IPS-15b (cell line): ENCODE results near the gene OARD1.

Experiments
- H3K27me3 ChIP-seq: one replicate; pipeline ENCODE4 v1.6.1; 2013; ENCODE audit warnings: low read length; ENCODE audit not compliant: control insufficient read depth, insufficient read depth
- H3K36me3 ChIP-seq: one replicate; pipeline ENCODE4 v1.6.1; 2013; ENCODE audit warnings: low read length; ENCODE audit not compliant: control insufficient read depth, insufficient read depth
- H3K4me1 ChIP-seq: one replicate; pipeline ENCODE4 v1.6.1; 2013; ENCODE audit warnings: mild to moderate bottlenecking, low read length; ENCODE audit not compliant: control insufficient read depth, insufficient read depth
- H3K4me3 ChIP-seq: one replicate; pipeline ENCODE4 v1.5.1; 2013; ENCODE audit warnings: low read depth, low read length
- H3K9ac ChIP-seq: one replicate; pipeline ENCODE4 v1.6.1; 2013; ENCODE audit warnings: low read depth, mild to moderate bottlenecking, low read length
- H3K9me3 ChIP-seq: one replicate; pipeline ENCODE4 v1.6.1; 2013; ENCODE audit warnings: mild to moderate bottlenecking, low read length; ENCODE audit not compliant: control insufficient read depth, insufficient read depth

OARD1 gene

DNA sequence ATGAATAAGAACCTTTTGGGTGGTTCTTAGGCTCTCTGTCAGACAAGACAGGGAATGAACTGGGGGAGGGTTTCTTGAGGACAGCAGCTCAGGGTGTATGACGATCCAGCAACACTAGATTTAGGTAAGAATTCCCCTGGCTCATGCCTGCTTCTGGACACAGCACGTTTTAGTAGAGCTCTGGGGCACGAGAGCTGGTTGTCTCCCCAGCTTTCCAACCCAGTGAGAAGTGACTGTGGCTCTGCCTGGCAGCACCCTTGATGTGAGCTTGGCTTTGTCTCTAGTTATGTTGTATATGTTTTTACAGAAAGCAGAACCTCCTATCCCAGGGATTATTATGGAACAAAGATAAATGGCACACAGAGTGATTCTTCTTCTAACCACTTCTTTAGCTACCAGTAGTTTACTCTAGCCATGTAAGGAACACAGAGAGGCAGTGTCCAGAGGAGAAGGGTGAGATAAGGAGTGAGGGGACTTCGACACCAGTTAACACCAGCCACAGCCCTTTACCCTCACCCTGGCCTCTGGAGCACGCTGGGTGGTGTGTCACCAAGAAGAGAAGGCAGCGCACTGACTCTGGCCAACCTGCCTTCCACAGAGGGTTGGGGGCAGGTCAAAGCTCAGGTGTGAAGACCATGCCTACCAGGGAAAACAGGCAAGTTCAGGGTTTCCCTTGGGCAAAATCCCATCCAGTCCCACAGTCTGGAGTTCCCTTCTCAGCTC, 15.2 kb downstream of the OARD1 start:
- Histone ChIP-seq H3K4me3 (no peak overlapping the region), H3K36me3 (no peaks in the 10 kb centered on the region), H3K9me3 (no peaks in the 10 kb centered on the region), H3K9ac (no peak overlapping the region), H3K4me1 (peaks cover 12% of the 10 kb centered on the region), H3K27me3 (no peaks in the 10 kb centered on the region)

DNA sequence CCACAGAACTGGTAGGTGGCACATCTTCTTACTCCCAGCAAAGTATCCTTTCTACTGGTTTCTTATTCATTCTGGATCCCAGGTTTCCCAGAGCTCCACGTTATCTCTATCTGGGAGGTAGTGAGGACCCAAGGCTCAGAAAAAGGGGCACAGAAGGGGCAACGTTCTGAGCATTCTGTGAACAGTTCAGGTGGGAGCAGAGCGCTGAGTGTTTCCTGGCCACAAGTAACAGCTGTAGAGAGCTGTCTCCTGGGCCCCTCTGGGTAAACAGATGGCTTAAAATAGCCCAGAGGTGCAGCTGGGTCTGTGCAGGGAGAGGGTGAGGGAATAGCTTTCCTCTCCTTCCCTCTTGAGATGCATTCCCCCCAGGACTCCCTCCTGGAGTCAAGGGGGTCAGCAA, 17.0 kb downstream of the OARD1 start:
- Histone ChIP-seq H3K36me3 (peaks cover 3% of the 10 kb centered on the region), H3K4me1 (peaks cover 12% of the 10 kb centered on the region), H3K27me3 (no peaks in the 10 kb centered on the region), H3K9me3 (no peaks in the 10 kb centered on the region), H3K9ac (no peak overlapping the region), H3K4me3 (no peak overlapping the region)

DNA sequence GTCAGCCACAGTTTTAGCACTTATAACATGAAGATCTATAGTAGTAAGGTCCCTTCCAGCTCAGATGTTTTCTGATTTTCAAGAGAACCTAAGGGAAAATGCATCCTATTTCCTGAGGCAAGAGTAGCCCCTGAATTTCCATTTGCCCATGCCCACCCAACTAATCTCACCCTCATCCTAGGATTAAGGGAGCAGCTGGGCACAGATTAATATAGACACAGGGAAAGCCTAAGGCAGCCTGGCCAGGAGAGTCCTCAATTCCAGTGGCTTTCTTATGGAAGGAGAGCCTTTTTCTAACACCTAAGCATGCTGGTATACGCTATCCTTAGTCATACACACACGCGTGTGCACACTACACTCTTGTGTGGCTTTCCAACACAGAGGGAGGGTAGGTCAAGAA, 17.6 kb downstream of the OARD1 start:
- Histone ChIP-seq H3K4me3 (no peak overlapping the region), H3K4me1 (peaks cover 12% of the 10 kb centered on the region), H3K9me3 (no peaks in the 10 kb centered on the region), H3K9ac (no peak overlapping the region), H3K36me3 (peaks cover 3% of the 10 kb centered on the region), H3K27me3 (no peaks in the 10 kb centered on the region)

DNA sequence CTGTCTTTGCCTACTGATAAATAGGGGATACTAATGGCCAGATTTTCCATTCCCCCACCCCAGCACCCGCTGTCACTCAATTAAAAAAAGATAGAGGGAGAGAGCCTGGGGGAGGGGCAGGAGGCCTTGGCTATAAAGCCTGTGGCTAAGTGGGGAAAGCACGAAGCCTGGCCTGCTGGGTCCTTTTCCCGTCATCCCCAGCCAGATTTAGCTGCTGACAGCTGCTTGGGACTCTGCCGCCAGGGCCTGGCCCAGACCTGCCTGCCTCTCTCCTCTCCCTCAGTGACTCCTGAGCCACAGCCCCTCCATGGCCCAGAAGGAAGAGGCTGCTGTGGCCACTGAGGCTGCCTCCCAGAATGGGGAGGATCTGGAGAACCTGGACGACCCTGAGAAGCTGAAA, 19.1 kb downstream of the OARD1 start, which contains the start of gene APOBEC2:
TSS of gene APOBEC2 (plus strand) at position 162 of the 400 bp plus-strand sequence. CDS start at position 308, 146 bp downstream.
- Histone ChIP-seq H3K4me3 (no peak within 1 kb of the TSS), H3K4me1 (peaks cover 4% of the 10 kb centered on the region), H3K27me3 (no peaks in the 10 kb centered on the region), H3K36me3 (peaks cover 3% of the 10 kb centered on the region), H3K9me3 (no peaks in the 10 kb centered on the region), H3K9ac (no peak within 1 kb of the TSS)

DNA sequence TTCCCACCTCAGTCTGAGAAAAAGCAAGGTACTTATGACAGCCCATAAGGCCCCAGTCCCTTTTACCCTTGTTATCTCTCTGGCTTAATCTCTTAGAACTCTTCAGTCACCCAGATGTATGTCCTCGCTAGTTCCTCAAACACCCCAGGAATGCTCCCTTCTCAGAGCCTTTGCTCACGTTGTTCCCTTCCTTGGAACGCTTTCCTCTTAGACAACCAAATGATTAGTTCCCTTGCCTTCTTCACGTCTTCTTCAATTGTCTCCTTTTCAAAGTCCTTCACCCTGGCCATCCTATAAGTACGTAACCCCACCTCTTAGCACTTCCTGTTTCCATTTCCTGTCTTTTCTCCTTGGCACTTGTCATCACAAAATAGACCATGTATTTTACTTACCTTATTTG, 20.3 kb downstream of the OARD1 start:
- Histone ChIP-seq H3K4me1 (peaks cover 4% of the 10 kb centered on the region), H3K27me3 (no peaks in the 10 kb centered on the region), H3K4me3 (no peak overlapping the region), H3K9me3 (no peaks in the 10 kb centered on the region), H3K36me3 (peaks cover 3% of the 10 kb centered on the region), H3K9ac (no peak overlapping the region)

DNA sequence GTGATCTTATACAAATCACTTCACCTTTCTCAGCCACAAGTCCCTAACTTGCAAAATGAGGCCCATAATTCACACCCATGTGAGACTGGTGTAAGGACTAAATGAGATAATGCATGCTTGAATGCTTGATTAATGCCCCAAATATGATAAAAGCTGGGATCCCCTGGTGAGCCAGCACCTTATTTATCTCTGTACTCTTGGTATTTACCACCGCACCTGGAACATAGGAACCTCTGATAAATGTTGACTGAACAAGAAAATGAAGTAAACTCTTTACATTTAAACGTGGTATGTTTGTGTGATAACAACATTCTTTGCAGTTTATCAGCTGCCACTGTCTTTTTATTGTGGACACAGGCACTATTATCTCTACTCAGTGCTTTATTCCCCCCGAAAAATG, 21.6 kb downstream of the OARD1 start:
- peaks cover 5% of the 10 kb centered on the region for H3K4me1 ChIP-seq

DNA sequence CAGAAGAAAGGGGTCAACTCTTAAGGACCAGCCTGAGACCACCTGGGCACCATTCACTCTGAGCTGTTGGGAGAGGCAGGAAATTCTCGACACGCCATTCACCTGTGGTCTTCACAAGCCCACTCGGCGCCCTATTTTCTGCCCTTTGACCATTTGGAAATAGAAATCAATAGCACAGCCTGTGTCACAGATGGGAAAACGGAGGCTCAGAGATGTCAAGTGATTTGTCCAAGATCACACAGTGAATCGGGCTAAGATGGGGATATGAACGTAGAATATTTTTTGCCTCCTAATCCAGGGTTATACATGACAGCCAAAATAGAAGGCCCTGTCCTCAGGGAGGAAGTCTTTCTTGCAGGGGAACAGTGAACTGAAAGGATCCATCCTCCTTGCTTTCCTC, 22.2 kb downstream of the OARD1 start:
- no peaks in the 10 kb centered on the region for H3K9me3 ChIP-seq
- H3K4me3 ChIP-seq = no peak overlapping the region
- H3K27me3 ChIP-seq = no peaks in the 10 kb centered on the region
- peaks cover 3% of the 10 kb centered on the region for H3K36me3 ChIP-seq
- H3K9ac ChIP-seq = no peak overlapping the region
- H3K4me1 ChIP-seq = peaks cover 5% of the 10 kb centered on the region

More for the DNA sequence above, 21.6 kb downstream of the OARD1 start:
- Histone ChIP-seq H3K4me3 (no peak overlapping the region), H3K36me3 (peaks cover 3% of the 10 kb centered on the region), H3K9ac (no peak overlapping the region), H3K9me3 (no peaks in the 10 kb centered on the region), H3K27me3 (no peaks in the 10 kb centered on the region)

DNA sequence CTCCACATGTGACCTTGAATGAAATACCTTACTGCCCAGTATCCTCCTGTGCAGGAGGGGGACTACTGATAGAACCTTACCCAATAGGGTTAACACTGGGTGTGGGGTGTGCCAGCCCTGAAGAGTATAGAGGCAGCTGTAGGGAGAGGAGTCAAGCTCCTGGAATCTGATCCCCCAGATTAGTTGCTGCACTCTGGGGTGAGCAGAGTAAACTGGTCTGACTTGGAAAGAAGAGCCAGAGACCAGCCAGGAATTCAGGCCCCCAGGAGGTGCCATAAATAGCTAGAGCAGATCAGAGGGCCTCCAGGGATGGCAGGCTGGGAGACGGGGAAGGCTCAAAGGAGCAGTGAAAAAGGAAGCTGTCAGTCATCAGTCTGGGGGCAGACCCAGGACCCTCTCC, 22.6 kb downstream of the OARD1 start:
- no peaks in the 10 kb centered on the region for H3K9me3 ChIP-seq
- peaks cover 3% of the 10 kb centered on the region for H3K36me3 ChIP-seq
- no peaks in the 10 kb centered on the region for H3K27me3 ChIP-seq
- no peak overlapping the region for H3K9ac ChIP-seq
- H3K4me3 ChIP-seq = no peak overlapping the region
- H3K4me1 ChIP-seq = peaks cover 5% of the 10 kb centered on the region

DNA sequence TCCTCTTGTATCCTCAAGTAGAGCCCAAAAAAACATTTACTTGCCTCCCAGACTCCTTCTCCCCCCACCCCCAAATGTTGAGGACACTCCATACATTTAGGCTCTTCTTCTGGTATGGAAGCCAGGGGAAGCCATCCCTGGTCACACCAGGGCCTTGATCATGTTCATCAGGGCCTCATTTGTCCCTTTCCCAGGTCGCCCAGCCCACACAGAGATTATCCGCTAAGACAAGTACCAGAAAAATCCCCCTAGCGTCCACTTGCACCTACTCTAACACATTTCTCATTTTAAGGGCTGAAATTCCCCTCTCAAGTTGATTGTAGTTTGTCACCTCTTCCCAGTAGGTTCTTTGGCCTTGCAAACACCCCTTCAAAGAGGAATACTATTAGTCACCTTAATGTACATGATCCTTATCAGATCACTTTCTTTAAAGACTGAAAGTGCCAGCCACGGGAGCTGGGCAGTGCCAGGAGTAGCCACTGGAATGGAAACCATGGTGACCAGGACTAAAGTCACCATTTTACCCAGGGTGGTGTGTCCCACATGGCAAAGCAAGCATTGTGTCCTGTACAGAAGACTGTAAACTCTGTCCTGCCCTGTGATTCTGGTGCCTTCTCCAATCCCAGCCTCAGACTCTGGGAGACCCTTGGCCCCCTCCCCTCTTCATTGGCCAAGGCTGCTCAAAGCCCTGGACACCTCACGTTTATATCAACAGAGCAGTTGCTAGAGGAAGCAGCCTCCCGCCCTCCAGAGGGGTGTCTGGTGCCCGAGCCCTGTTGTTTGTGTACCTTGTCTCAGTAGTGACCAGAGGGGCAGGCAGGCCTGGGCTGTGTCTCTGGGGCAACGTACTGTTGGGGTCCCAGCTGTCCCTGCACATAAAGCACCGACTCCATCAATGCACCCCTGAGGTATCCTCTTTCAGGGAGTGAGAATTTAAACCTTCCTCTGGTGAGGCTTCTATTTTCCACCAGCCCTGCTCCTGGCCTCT, 24.1 kb downstream of the OARD1 start:
- H3K4me1 ChIP-seq = peaks cover 5% of the 10 kb centered on the region
- no peaks in the 10 kb centered on the region for H3K9me3 ChIP-seq
- H3K36me3 ChIP-seq = peaks cover 3% of the 10 kb centered on the region
- no peaks in the 10 kb centered on the region for H3K27me3 ChIP-seq
- H3K4me3 ChIP-seq = no peak overlapping the region
- H3K9ac ChIP-seq = no peak overlapping the region

DNA sequence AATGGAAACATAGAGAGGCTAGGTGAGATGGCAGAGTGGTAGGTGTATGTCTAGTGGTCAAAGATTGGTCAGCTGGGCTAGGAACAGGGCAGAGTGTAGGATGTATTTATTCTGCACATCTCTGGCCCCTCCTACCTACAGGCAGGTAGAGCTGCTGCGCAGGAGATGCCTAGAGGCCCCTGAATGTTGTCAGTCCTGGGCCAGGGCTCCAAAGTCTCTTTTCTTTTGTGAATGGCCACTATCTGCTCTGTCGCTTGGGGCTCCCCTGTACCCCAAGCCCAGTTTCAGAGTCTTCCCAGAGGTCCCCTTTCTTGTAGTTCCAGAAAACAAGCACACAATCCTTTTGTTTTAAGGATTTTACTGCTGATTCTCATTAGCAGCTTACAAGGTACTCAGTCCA, 24.9 kb downstream of the OARD1 start:
- H3K9me3 ChIP-seq = no peaks in the 10 kb centered on the region
- H3K27me3 ChIP-seq = no peaks in the 10 kb centered on the region
- no peak overlapping the region for H3K9ac ChIP-seq
- H3K4me3 ChIP-seq = no peak overlapping the region
- H3K36me3 ChIP-seq = peaks cover 3% of the 10 kb centered on the region
- peaks cover 5% of the 10 kb centered on the region for H3K4me1 ChIP-seq

DNA sequence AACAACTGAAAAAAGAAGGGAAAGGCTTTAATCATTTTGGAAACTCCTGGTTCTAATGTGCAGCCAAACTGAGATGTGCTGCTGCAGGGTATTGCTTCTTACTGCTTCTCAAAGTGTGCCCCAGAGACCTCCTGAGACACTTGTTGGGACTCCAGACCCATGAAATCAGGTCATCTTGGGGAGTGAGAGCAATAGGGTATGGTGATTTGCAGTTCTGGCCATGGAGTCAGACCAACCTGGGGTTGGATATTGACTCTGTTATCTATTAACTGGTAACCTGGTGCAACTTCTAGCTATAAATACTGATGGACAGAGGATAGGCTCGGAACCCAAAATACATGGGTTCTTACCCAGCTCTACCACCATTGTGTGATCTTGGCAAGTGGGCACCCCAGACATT, 26.1 kb downstream of the OARD1 start:
- H3K9me3 ChIP-seq = no peaks in the 10 kb centered on the region
- H3K27me3 ChIP-seq = no peaks in the 10 kb centered on the region
- no peak overlapping the region for H3K4me3 ChIP-seq
- H3K4me1 ChIP-seq = peaks cover 3% of the 10 kb centered on the region
- H3K9ac ChIP-seq = no peak overlapping the region
- H3K36me3 ChIP-seq = no peaks in the 10 kb centered on the region
